Erythroblast (primary cell): Measurements from ENCODE around the gene CDC34.

Source experiments
- GATA1 ChIP-seq: IDR thresholded peaks from 2 replicates; pipeline ENCODE4 v1.6.1; 2011; ENCODE audit warnings: low read depth, mild to moderate bottlenecking, control low read depth, low read length, moderate library complexity
- POLR2A ChIP-seq: IDR thresholded peaks from 2 replicates; pipeline ENCODE4 v1.6.1; 2011; ENCODE audit warnings: mild to moderate bottlenecking, low read length

GRCh38 chr19:494171-495080 lies 37.1 kb upstream of the CDC34 start:
- TF ChIP-seq POLR2A (no peak), GATA1 (no peak)
